HG02759 (cell line): ENCODE data around the gene ABHD17B.
A peak's percentile ranks its signal among the peaks of the same experiment; 100 is the strongest.
"Not testable (repeated sequence)": the region's sequence is repeated elsewhere in the genome, so short reads cannot be mapped to it uniquely, and the experiment has no call there.

Source experiments
- ATAC-seq: cut with Tn5 transposase; IDR thresholded peaks from one replicate; pipeline ENCODE4 v1.9.1; 2021; ENCODE audit warnings: mild to moderate bottlenecking, moderate library complexity; ENCODE audit not compliant: unreplicated experiment

Gene ABHD17B

GRCh38 chr9:71911061-71911907 lies at the start of gene ABHD17B, which contains the start of gene C9orf85:
ABHD17B (minus strand) TSS chr9:71911193; CDS start chr9:71875080, 36,113 bp downstream.
C9orf85 (plus strand) TSS chr9:71911639; CDS start chr9:71911735, 96 bp downstream.
- peak; percentile 91 for ATAC-seq

- peak; percentile 79 for ATAC-seq
Observed at GRCh38 chr9:71955300-71955915, 44.4 kb upstream of the ABHD17B start.

GRCh38 chr9:71954652-71955051 lies 43.7 kb upstream of the ABHD17B start:
- ATAC-seq, result not testable (repeated sequence)

GRCh38 chr9:71944754-71945375 lies 33.9 kb upstream of the ABHD17B start:
- ATAC-seq, result no peak

- ATAC-seq, result no peak
Observed at GRCh38 chr9:71941998-71942567, 31.1 kb upstream of the ABHD17B start.

GRCh38 chr9:71941060-71941568 lies 30.1 kb upstream of the ABHD17B start:
- ATAC-seq, result no peak

GRCh38 chr9:71937898-71938297 lies 26.9 kb upstream of the ABHD17B start:
- ATAC-seq, result no peak

GRCh38 chr9:71937070-71937625 lies 26.2 kb upstream of the ABHD17B start:
- no peak for ATAC-seq

GRCh38 chr9:71936066-71936465 lies 25.1 kb upstream of the ABHD17B start:
- no peak for ATAC-seq

- no peak for ATAC-seq
Observed at GRCh38 chr9:71931166-71931565, 20.2 kb upstream of the ABHD17B start.

- no peak for ATAC-seq
Observed at GRCh38 chr9:71929791-71930440, 18.9 kb upstream of the ABHD17B start.

GRCh38 chr9:71929223-71929622 lies 18.2 kb upstream of the ABHD17B start:
- ATAC-seq, result no peak

- ATAC-seq, result no peak
Observed at GRCh38 chr9:71928806-71929205, 17.8 kb upstream of the ABHD17B start.

- no peak for ATAC-seq
Observed at GRCh38 chr9:71928376-71928775, 17.4 kb upstream of the ABHD17B start.

- ATAC-seq, result no peak
Observed at GRCh38 chr9:71925834-71926233, 14.8 kb upstream of the ABHD17B start.

- no peak for ATAC-seq
Observed at GRCh38 chr9:71924576-71924975, 13.6 kb upstream of the ABHD17B start.

GRCh38 chr9:71921190-71921814 lies 10.3 kb upstream of the ABHD17B start:
- ATAC-seq, result no peak

- ATAC-seq, result no peak
Observed at GRCh38 chr9:71920456-71921189, 9.6 kb upstream of the ABHD17B start.

GRCh38 chr9:71918419-71918818 lies 7.4 kb upstream of the ABHD17B start:
- no peak for ATAC-seq
